GM12875 (cell line): Measurements from ENCODE around the gene SLC22A5.

Experiments used
- H3K4me3 ChIP-seq: one replicate; pipeline ENCODE4 v1.5.1; 2011; ENCODE audit warnings: low read depth, low read length, control low read depth
- TF ChIP-seq, protein P1 (sequence below): IDR thresholded peaks from 2 replicates; pipeline ENCODE4 v1.5.1; 2011; ENCODE audit warnings: low read depth, mild to moderate bottlenecking, control low read depth, inconsistent platforms, low read length, moderate library complexity, borderline replicate concordance; ENCODE audit not compliant: insufficient read depth

Gene SLC22A5

DNA sequence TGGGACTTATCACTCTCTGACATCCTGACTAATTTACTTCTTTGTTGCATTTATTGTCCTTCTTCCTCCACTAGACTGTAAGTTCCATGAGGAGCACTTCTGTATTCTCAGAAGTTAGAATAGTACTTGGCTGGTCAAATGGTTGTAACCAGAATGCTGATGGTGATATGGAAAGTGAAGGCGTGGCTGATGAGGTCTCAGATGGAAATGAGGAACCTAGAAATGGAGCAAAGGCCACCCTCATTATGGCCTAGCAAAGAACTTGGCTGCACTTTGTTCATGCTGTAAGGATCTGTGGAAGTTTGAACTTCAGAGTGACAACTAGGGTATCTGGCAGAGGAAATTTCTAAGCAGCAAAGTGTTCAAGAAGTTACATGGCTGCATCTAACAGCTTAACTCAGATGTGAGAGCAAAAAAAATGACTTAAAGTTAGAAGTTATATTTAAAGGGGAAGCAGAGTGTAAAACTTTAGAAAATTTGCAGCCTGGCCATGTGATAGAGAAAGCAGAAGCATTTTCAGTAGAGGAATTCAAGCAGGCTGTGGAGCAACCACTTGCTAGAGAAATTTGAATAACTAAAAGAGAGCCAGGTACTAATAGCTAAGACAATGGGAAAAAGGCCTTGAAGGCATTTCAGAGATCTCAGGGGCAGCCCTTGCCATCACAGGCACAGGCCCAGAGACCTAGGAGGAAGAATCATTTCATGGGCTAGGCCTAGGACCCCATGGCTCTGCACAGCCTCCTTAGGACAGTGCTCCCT is 14.9 kb upstream of the SLC22A5 start:
- TF ChIP-seq, protein P1, sequence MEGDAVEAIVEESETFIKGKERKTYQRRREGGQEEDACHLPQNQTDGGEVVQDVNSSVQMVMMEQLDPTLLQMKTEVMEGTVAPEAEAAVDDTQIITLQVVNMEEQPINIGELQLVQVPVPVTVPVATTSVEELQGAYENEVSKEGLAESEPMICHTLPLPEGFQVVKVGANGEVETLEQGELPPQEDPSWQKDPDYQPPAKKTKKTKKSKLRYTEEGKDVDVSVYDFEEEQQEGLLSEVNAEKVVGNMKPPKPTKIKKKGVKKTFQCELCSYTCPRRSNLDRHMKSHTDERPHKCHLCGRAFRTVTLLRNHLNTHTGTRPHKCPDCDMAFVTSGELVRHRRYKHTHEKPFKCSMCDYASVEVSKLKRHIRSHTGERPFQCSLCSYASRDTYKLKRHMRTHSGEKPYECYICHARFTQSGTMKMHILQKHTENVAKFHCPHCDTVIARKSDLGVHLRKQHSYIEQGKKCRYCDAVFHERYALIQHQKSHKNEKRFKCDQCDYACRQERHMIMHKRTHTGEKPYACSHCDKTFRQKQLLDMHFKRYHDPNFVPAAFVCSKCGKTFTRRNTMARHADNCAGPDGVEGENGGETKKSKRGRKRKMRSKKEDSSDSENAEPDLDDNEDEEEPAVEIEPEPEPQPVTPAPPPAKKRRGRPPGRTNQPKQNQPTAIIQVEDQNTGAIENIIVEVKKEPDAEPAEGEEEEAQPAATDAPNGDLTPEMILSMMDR, result no peak
- no peak overlapping the region for H3K4me3 ChIP-seq

DNA sequence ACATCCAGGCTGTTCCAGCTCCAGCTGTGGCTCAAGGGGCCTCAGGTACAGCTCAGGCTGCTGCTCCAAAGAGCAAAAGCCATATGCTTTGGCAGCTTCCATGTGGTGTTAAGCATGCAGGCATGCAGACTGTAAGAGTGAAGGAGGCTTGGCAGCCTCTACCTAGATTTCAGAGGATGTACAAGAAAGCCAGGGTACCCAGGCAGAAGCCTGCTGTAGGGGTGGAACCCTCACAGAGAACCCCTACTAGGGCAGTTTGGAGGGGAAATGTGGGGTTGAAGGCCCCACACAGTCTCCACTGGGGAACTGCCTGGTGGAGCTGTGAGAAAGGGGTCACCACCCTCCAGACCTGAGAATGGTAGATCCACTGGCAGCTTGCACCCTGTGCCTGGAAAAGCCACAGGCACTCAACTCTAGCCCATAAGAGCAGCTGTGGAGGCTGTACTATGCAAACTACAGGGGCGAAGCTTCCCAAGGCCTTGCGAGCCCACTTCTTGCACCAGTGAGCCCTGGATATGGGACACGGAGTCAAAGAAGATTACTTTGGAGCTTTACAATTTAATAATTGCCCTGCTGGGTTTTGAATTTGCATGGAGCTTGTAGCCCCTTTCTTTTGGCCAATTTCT is 14.3 kb upstream of the SLC22A5 start:
- TF ChIP-seq, protein P1, result no peak

DNA sequence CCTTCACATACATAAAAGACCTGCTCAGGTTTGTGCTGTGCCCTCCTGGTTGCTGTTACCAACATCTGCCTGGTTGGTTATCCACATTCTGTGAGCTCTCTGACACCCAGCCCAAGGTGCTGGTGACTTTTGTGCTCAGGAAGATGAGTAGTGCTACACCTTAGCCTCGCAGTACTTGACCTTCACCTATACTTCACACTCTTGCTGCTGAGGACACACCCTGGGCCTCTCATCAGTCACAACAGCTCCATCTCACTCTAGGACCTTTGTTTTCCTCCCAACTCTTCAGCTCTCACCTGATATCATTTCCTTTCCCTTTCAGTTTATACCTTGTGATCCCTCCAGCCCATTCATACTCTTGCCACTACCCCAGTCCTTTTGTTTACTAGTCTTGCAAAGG is 10.7 kb upstream of the SLC22A5 start:
- TF ChIP-seq, protein P1, result no peak

More for the DNA sequence above, 14.3 kb upstream of the SLC22A5 start:
- H3K4me3 ChIP-seq, result no peak overlapping the region

GRCh38 chr5:132362086-132362485 is 7.4 kb upstream of the SLC22A5 start:
- no peak overlapping the region for H3K4me3 ChIP-seq
- TF ChIP-seq, protein P1, result no peak

More for the DNA sequence above, 10.7 kb upstream of the SLC22A5 start:
- no peak overlapping the region for H3K4me3 ChIP-seq

DNA sequence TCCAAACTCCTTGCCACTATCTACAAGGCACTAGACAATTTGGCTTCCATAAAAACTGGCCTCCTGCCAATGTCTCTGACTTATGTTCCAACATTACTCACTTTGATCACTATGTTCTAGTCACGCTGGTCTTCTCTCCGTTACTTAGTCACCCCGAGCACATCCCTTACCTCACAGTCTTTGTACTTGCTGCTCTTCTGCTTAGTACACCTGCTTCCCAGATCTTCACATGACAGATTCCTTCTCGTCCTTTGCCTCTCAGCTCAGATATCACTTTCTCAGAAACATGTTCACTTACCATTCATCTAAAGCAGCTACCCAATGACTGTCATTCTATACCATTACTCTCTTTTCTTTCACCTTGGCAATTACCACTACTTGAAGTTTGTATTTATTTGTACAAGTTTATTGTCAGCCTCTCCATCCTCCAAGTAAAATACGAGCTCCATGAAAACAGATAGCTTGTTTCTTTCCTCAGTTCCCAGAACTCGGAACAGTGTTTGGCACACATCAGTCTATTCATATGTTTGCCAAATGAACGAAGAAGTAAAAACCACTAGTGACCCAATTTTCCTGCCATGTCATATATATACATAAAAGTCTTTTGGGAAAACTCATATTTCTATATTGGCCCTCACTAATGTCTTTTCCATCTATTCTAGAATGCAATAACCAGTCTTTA is 5.9 kb upstream of the SLC22A5 start:
- no peak overlapping the region for H3K4me3 ChIP-seq
- TF ChIP-seq, protein P1, result no peak

DNA sequence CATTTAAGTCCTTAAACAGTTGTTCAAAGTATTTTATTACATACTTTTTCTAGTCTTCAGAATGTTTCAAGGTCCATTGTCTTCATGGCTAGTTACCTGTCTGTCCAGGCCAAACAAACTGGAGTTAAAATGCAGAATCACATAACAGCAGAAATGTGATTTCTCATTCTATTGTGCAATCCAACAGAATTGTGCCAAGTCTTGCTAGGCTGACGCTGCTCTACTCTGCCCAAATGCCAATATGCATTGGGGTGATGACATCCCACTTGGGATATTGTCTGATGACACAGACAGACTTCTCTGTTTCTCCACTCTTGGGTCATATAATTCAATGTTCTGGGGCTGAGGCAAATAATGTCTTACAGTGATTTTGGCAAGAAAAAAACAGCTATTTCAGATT is 5.2 kb upstream of the SLC22A5 start:
- H3K4me3 ChIP-seq, result no peak overlapping the region
- TF ChIP-seq, protein P1, result no peak
